Gastroesophageal sphincter (tissue), 4 donors: ENCODE measurements around the gene ADGRD1. TPM values are rescaled to one million over a fixed set of nuclear protein-coding genes. Genes with fewer than 3 reads are reported as not detected.

Source experiments
- ATAC-seq: fragments of 150-250 bp; one replicate; pipeline ENCODE4 v1.9.1; 2016; ENCODE audit warnings: mild to moderate bottlenecking, moderate library complexity
- H3K27ac ChIP-seq, 4 donors: fragments of 200-600 bp; sonication (generic) in 3 of 4; 1 replicate in 3 of 4; 2 replicates in 1 of 4; pipeline ENCODE4 v1.5.1; 2016 to 2019
- H3K27me3 ChIP-seq: fragments of 200-600 bp; sonication (generic); one replicate; pipeline ENCODE4 v1.5.1; 2019
- H3K36me3 ChIP-seq, 2 donors: fragments of 200-600 bp; sonication (generic); one replicate each; pipeline ENCODE4 v1.5.1; 2019; ENCODE audit warnings: control low read depth in 1 of 2
- H3K4me1 ChIP-seq, 3 donors: fragments of 200-600 bp; sonication (generic); 1 replicate in 2 of 3; 2 replicates in 1 of 3; pipeline ENCODE4 v1.5.1; 2016 to 2019; ENCODE audit warnings: control low read depth in 2 of 3
- H3K4me3 ChIP-seq, 2 donors: fragments of 200-600 bp; sonication (generic); one replicate each; pipeline ENCODE4 v1.5.1; 2019; ENCODE audit warnings: mild to moderate bottlenecking in 1 of 2, moderate library complexity in 1 of 2
- H3K9me3 ChIP-seq, 3 donors: fragments of 200-600 bp; sonication (generic); one replicate each; pipeline ENCODE4 v1.5.1; 2017 to 2019; ENCODE audit warnings: control low read depth in 2 of 3
- EP300 ChIP-seq: sonication (generic); formaldehyde crosslinking; IDR thresholded peaks from one replicate; pipeline ENCODE4 v1.6.1; 2017; ENCODE audit warnings: antibody characterized with exemption, mild to moderate bottlenecking
- POLR2A ChIP-seq, 2 donors: fragments of 450-650 bp; IDR thresholded peaks; one replicate each; pipeline ENCODE4 v1.6.1; 2017; ENCODE audit warnings: antibody characterized with exemption in 2 of 2, mild to moderate bottlenecking in 2 of 2, moderate library complexity in 1 of 2
- POLR2AphosphoS5 ChIP-seq: sonication (generic); formaldehyde crosslinking; IDR thresholded peaks from one replicate; pipeline ENCODE4 v1.6.1; 2017; ENCODE audit warnings: antibody characterized with exemption
- WGBS, 2 donors: methylation state at CpG; one replicate each; pipeline ENCODE4 v1.1.5; 2018; ENCODE audit warnings: low coverage in 1 of 2; 5-methylcytosine and 5-hydroxymethylcytosine counted together
- total RNA-seq, 4 donors: library from RNA; depleted of rRNA; stranded (reverse); fragments of >200 nt; gene quantifications; one replicate each; pipeline ENCODE4 v1.1.0, GENCODE V29; 2016
- TF ChIP-seq, protein P1 (sequence below), 4 experiments: fragments of 200-600 bp in 2 of 4; fragments of 450-650 bp in 2 of 4; sonication (generic) in 1 of 4; IDR thresholded peaks; one replicate each; pipeline ENCODE4 v1.5.1; 2017 to 2019; ENCODE audit warnings: antibody characterized with exemption in 4 of 4, mild to moderate bottlenecking in 2 of 4, moderate library complexity in 2 of 4

ADGRD1 gene
- total RNA-seq, 4 donors from 2014 or later = 19.1 to 43.4 (median 31.3) TPM

DNA sequence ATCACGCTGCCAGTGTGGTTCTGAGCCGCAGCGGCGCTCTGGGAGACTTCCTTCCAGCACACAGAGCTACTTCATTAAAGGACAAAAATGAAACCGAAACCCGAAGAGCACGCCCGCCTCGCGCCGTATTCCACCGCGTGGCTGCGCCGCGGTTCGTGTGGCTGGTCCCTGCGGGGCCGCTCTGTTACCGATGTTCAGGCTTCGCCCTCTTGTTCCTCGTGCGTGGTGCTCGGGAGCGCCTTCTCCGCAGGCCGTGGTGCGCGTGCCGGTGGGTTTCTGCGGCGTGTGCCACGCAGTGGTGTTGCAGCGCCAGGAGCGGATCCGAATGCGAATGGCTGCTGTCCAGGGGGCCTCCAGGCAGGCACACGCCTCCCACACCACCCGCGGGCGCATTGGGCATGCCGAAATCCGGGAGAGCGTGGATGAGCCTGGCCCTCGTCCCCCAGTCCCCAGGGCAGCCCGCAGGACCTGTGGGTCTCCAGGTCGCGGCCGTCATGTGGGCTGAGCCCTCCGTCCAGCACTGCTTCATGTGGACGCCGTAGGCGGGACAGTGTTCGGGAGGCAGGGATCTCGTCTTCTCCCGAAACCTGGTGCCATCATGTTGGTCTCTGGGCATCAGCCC lies 91.2 kb downstream of the ADGRD1 start:
- 100% methylated on average over 1 of the region's 56 CpGs; no CpG with 5 or more reads in 1 of the 2 donors for WGBS, 2 donors
- TF ChIP-seq POLR2A (IDR thresholded peaks at IDR 0.05) (no peak), EP300 (no peak), POLR2AphosphoS5 (no peak)
- TF ChIP-seq, protein P1, sequence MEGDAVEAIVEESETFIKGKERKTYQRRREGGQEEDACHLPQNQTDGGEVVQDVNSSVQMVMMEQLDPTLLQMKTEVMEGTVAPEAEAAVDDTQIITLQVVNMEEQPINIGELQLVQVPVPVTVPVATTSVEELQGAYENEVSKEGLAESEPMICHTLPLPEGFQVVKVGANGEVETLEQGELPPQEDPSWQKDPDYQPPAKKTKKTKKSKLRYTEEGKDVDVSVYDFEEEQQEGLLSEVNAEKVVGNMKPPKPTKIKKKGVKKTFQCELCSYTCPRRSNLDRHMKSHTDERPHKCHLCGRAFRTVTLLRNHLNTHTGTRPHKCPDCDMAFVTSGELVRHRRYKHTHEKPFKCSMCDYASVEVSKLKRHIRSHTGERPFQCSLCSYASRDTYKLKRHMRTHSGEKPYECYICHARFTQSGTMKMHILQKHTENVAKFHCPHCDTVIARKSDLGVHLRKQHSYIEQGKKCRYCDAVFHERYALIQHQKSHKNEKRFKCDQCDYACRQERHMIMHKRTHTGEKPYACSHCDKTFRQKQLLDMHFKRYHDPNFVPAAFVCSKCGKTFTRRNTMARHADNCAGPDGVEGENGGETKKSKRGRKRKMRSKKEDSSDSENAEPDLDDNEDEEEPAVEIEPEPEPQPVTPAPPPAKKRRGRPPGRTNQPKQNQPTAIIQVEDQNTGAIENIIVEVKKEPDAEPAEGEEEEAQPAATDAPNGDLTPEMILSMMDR (IDR thresholded peaks at IDR 0.05) = no peak
- no peak for ATAC-seq
- peaks cover 0 to 15% of the 10 kb centered on the region in 2 donors for H3K36me3 ChIP-seq
- peaks cover 0 to 25% (median 9%) of the 10 kb centered on the region in 3 donors for H3K4me1 ChIP-seq
- no peak overlapping the region for H3K4me3 ChIP-seq
- no peaks in the 10 kb centered on the region for H3K9me3 ChIP-seq
- no peaks in the 10 kb centered on the region for H3K27me3 ChIP-seq
- H3K27ac ChIP-seq = no peak overlapping the region

DNA sequence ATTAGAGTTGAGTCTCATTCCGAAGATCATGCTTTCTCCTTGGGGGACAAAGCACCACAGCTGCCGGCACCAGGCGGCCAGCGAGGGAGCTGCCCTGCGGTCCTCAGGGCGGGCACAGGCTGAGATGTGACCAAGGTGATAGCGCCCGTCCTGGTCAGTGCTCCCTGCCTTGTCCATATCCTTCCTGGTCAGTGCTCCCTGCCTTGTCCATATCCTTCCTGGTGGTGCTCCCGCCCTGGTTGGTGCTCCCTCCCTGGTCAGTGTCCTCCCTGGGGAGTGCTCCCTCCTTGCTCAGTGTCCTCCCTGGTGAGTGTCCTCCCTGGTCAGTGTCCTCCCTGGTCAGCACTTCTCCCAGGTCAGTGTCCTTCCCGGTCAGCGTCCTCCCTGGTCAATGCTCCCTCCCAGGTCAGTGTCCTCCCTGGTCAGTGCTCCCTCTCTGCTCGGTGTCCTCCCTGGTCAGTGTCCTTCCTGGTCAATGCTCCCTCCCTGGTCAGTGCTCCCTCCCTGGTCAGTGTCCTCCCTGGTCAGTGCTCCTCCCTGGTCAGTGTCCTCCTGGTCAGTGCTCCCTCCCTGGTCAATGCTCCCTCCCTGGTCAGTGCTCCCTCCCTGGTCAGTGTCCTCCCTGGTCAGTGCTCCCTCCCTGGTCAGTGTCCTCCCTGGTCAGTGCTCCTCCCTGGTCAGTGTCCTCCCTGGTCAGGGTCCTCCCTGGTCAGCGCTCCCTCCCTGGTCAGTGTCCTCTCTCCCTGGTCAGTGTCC lies 92.2 kb downstream of the ADGRD1 start:
- no peak overlapping the region for H3K27ac ChIP-seq
- TF ChIP-seq EP300 (no peak), POLR2AphosphoS5 (no peak), POLR2A (IDR thresholded peaks at IDR 0.05) (no peak)
- TF ChIP-seq, protein P1 (IDR thresholded peaks at IDR 0.05) = no peak
- H3K4me3 ChIP-seq = no peak overlapping the region
- no peaks in the 10 kb centered on the region for H3K9me3 ChIP-seq
- ATAC-seq = no peak
- H3K27me3 ChIP-seq = no peaks in the 10 kb centered on the region
- H3K36me3 ChIP-seq = peaks cover 0 to 15% of the 10 kb centered on the region in 2 donors
- peaks cover 0 to 26% (median 9%) of the 10 kb centered on the region in 3 donors for H3K4me1 ChIP-seq
- WGBS, 2 donors = 93 to 100% methylated on average over 3 to 4 of the region's 13 CpGs

DNA sequence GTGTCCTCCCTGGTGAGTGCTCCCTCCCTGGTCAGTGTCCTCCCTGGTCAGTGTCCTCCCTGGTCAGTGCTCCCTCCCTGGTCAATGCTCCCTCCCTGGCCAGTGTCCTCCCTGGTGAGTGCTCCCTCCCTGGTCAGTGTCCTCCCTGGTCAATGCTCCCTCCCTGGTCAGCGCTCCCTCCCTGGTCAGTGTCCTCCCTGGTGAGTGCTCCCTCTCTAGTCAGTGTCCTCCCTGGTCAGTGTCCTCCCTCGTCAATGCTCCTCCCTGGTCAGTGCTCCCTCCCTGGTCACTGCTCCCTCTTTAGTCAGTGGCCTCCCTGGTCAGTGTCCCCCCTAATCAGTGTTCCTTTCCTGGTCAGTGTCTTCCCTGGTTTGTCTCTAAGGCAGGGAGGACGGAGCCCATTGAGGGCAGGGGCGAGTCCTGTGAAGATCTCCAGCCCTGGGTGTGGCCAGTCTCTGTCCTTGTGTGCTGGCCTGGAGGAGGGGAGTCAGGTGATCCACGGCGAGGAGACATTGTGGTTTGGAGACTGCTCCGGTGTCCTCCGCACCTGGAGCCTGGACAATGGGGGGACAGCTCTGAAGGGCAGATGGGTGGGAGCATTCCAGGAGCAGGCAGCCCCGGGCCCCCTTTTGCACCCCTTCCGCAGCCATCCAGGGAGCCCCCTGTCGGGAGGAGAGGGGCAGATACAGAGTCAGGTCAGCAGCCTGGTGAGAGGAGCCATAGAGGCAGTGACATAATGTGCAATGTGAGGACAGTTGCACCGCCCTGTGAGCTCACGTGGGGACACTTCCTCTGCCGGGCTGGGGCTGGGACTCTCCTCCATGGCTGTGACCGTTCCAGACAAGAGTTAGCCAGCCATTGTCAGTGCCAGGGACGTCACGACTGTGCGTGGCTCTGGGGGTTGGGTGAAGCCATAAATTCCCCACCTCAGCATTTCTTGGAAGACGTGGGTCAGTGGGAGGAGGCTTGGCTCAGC lies 93.4 kb downstream of the ADGRD1 start:
- Histone ChIP-seq H3K9me3 (no peaks in the 10 kb centered on the region), H3K36me3 (peaks cover 0 to 8% of the 10 kb centered on the region in 2 donors), H3K27me3 (no peaks in the 10 kb centered on the region), H3K4me3 (no peak overlapping the region), H3K4me1 (peaks cover 0 to 26% (median 9%) of the 10 kb centered on the region in 3 donors), H3K27ac (peak overlapping the region in 1 of 4 donors; percentile 64)
- 33 to 44% methylated on average over 2 to 3 of the region's 19 CpGs for WGBS, 2 donors
- TF ChIP-seq EP300 (no peak), POLR2A (IDR thresholded peaks at IDR 0.05) (no peak), POLR2AphosphoS5 (no peak)
- TF ChIP-seq, protein P1 (IDR thresholded peaks at IDR 0.05) = no peak
- peak; percentile 54 for ATAC-seq

DNA sequence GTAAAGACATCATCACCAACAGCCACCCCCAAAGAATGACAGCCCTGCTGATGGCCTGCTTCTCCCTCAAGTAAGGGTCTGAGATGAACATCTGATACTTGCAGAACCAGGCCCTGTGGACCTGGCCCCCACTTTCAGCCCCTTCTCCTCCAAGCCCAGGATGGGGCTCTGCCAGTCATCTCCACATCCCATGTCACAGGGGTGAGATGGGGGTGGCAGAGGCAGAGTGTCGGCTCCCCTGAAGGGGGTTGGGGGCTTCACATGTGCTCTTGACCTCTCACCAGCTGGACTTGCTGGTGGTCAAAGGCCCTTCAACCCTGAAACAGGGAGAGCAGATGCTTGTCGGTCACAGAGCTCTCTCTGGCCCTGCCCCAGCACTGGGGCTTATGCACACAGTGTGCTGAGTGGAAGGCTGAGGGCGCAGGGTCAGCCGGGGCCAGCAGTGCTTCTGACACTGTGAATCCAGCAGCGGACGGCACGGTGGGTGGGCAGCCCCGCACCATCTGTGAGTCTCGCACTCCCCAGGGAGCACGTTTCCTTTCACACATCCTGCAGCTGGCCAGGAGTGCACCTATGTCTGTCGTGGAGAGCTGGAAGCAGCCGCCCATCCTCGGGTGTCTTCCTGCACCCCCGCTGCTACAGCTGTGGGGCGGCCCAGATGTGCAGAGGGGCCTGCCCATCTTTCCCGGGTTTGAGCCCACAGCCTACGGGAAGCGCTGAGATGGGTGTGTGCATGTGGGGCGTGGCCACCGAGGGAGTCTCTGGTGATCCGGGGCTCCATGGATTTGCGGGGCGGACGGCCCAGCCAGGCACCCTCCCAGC lies 94.3 kb downstream of the ADGRD1 start:
- Histone ChIP-seq H3K27me3 (no peaks in the 10 kb centered on the region), H3K4me1 (peaks cover 0 to 26% (median 9%) of the 10 kb centered on the region in 3 donors), H3K36me3 (peaks cover 0 to 5% of the 10 kb centered on the region in 2 donors), H3K9me3 (no peaks in the 10 kb centered on the region), H3K4me3 (no peak overlapping the region), H3K27ac (peak overlapping the region in 1 of 4 donors; percentile 64)
- TF ChIP-seq EP300 = no peak
- no peak for TF ChIP-seq POLR2A (IDR thresholded peaks at IDR 0.05)
- TF ChIP-seq, protein P1 (IDR thresholded peaks at IDR 0.05) = no peak
- no peak for TF ChIP-seq POLR2AphosphoS5
- ATAC-seq = peak; percentile 21
- WGBS, 2 donors = no CpG with 5 or more reads among the region's 24 CpGs
